SK-N-SH treated with all-trans-retinoic acid at 6 μM for 48 hours (cell line): ENCODE results near the gene BAG5.

Source experiments
- ARNTL ChIP-seq: fragments of 450-650 bp; formaldehyde crosslinking; IDR thresholded peaks from 2 replicates; pipeline ENCODE4 v1.5.0; 2020; ENCODE audit warnings: low read depth, mild to moderate bottlenecking, moderate library complexity, borderline replicate concordance
- ISL1 ChIP-seq: fragments of 250-450 bp; sonication (Bioruptor Pico); IDR thresholded peaks from 2 replicates; pipeline ENCODE4 v2.1.2; 2022; ENCODE audit warnings: mild to moderate bottlenecking, moderate library complexity
- SNAI2 ChIP-seq: fragments of 250-450 bp; sonication (Bioruptor Pico); IDR thresholded peaks from 2 replicates; pipeline ENCODE4 v1.5.0; 2020; ENCODE audit warnings: mild to moderate bottlenecking, moderate library complexity
- ZFP3 ChIP-seq: fragments of 250-450 bp; sonication (Bioruptor Pico); IDR thresholded peaks from 2 replicates; pipeline ENCODE4 v1.5.0; 2020; ENCODE audit warnings: mild to moderate bottlenecking, moderate library complexity
- TF ChIP-seq, protein P1 (sequence below): fragments of 250-450 bp; sonication (Bioruptor Pico); IDR thresholded peaks from 2 replicates; pipeline ENCODE4 v1.8.0; 2020; ENCODE audit warnings: mild to moderate bottlenecking, moderate library complexity, borderline replicate concordance

DNA sequence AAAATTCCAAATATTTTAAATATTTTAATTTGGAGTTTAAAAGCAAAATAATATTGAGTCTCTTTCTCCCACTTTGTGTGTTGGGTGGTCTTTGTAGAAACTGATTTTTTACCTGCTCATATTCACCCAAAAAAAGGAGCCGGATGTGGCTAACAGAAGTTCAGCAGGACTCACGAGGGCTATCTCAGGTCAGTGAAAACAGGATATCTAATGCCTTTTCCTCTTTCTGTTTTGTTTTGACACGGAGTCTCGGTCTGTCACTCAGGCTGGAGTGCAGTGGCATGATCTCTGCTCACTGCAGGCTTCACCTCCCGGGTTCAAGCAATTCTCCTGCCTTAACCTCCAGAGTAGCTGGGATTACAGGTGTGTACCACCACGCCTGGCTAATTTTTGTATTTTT, 31.1 kb upstream of the BAG5 start:
- TF ChIP-seq ARNTL (CRISPR knock-in tag): no peak
- TF ChIP-seq ISL1 (CRISPR knock-in tag): no peak
- TF ChIP-seq SNAI2 (CRISPR knock-in tag): no peak
- TF ChIP-seq ZFP3: no peak
- TF ChIP-seq, protein P1, sequence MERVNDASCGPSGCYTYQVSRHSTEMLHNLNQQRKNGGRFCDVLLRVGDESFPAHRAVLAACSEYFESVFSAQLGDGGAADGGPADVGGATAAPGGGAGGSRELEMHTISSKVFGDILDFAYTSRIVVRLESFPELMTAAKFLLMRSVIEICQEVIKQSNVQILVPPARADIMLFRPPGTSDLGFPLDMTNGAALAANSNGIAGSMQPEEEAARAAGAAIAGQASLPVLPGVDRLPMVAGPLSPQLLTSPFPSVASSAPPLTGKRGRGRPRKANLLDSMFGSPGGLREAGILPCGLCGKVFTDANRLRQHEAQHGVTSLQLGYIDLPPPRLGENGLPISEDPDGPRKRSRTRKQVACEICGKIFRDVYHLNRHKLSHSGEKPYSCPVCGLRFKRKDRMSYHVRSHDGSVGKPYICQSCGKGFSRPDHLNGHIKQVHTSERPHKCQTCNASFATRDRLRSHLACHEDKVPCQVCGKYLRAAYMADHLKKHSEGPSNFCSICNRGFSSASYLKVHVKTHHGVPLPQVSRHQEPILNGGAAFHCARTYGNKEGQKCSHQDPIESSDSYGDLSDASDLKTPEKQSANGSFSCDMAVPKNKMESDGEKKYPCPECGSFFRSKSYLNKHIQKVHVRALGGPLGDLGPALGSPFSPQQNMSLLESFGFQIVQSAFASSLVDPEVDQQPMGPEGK: no peak
